ENCODE measurements around the gene ANKRD12. TPM values are rescaled to one million over a fixed set of nuclear protein-coding genes. Genes with fewer than 3 reads are reported as not detected.
A peak's percentile ranks its signal among the peaks of the same experiment; 100 is the strongest.

Gene ANKRD12
- total RNA-seq, 1 experiment from 2014 or later, result 9.3 TPM

- DNase-seq (ENCODE audit: low read depth), result no peak
These were observed 46.3 kb downstream of the ANKRD12 start for GRCh38 chr18:9182852-9183399.

GRCh38 chr18:9184998-9185613, 48.5 kb downstream of the ANKRD12 start:
- peak; percentile 10 for DNase-seq (ENCODE audit: low read depth)

- DNase-seq (ENCODE audit: low read depth), result no peak
These were observed 52.0 kb downstream of the ANKRD12 start for GRCh38 chr18:9188359-9189231.

- DNase-seq (ENCODE audit: low read depth), result no peak
These were observed 52.9 kb downstream of the ANKRD12 start for GRCh38 chr18:9189491-9189890.

GRCh38 chr18:9191658-9192256, 55.2 kb downstream of the ANKRD12 start:
- no peak for DNase-seq (ENCODE audit: low read depth)

GRCh38 chr18:9193031-9193430, 56.5 kb downstream of the ANKRD12 start:
- DNase-seq (ENCODE audit: low read depth), result no peak

- no peak for DNase-seq (ENCODE audit: low read depth)
These were observed 60.0 kb downstream of the ANKRD12 start for GRCh38 chr18:9196568-9196967.

GRCh38 chr18:9199681-9200080, 63.1 kb downstream of the ANKRD12 start:
- DNase-seq (ENCODE audit: low read depth), result no peak

GRCh38 chr18:9201224-9201623, 64.6 kb downstream of the ANKRD12 start:
- DNase-seq (ENCODE audit: low read depth), result no peak

- DNase-seq (ENCODE audit: low read depth), result no peak
These were observed 68.1 kb downstream of the ANKRD12 start for GRCh38 chr18:9204659-9205058.

GRCh38 chr18:9206421-9206820, 69.8 kb downstream of the ANKRD12 start:
- DNase-seq (ENCODE audit: low read depth), result no peak

GRCh38 chr18:9209279-9209678, 72.7 kb downstream of the ANKRD12 start:
- DNase-seq (ENCODE audit: low read depth), result no peak

- DNase-seq (ENCODE audit: low read depth), result no peak
These were observed 74.4 kb downstream of the ANKRD12 start for GRCh38 chr18:9210966-9211365.

GRCh38 chr18:9211955-9212354, 75.4 kb downstream of the ANKRD12 start:
- DNase-seq (ENCODE audit: low read depth), result no peak

- no peak for DNase-seq (ENCODE audit: low read depth)
These were observed 78.8 kb downstream of the ANKRD12 start for GRCh38 chr18:9215221-9215933.

- no peak for DNase-seq (ENCODE audit: low read depth)
These were observed 79.9 kb downstream of the ANKRD12 start for GRCh38 chr18:9216459-9216858.

- no peak for DNase-seq (ENCODE audit: low read depth)
These were observed 81.3 kb downstream of the ANKRD12 start for GRCh38 chr18:9217743-9218451.

- DNase-seq (ENCODE audit: low read depth), result no peak
These were observed 84.5 kb downstream of the ANKRD12 start for GRCh38 chr18:9221040-9221439.

GRCh38 chr18:9221661-9222060, 85.1 kb downstream of the ANKRD12 start:
- DNase-seq (ENCODE audit: low read depth), result no peak

- no peak for DNase-seq (ENCODE audit: low read depth)
These were observed 86.8 kb downstream of the ANKRD12 start for GRCh38 chr18:9223356-9223755.

GRCh38 chr18:9226463-9226862, 89.9 kb downstream of the ANKRD12 start:
- DNase-seq (ENCODE audit: low read depth), result no peak
